Measurements from ENCODE around the gene CCL22. TPM values are rescaled to one million over a fixed set of nuclear protein-coding genes. Genes with fewer than 3 reads are reported as not detected.

Gene CCL22
- total RNA-seq, 1 experiment from 2014 or later, result not detected

DNA sequence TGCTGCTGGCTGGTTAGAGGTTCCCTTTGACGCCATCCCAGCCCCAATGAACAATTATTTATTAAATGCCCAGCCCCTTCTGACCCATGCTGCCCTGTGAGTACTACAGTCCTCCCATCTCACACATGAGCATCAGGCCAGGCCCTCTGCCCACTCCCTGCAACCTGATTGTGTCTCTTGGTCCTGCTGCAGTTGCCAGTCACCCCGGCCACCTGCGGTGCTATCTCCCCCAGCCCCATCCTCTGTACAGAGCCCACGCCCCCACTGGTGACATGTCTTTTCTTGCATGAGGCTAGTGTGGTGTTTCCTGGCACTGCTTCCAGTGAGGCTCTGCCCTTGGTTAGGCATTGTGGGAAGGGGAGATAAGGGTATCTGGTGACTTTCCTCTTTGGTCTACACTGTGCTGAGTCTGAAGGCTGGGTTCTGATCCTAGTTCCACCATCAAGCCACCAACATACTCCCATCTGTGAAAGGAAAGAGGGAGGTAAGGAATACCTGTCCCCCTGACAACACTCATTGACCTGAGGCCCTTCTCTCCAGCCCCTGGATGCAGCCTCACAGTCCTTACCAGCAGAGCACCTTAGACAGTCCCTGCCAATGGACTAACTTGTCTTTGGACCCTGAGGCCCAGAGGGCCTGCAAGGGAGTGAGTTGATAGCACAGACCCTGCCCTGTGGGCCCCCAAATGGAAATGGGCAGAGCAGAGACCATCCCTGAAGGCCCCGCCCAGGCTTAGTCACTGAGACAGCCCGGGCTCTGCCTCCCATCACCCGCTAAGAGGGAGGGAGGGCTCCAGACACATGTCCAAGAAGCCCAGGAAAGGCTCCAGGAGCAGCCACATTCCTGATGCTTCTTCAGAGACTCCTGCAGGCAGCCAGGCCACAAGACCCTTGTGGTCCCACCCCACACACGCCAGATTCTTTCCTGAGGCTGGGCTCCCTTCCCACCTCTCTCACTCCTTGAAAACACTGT lies 25.0 kb downstream of the CCL22 start:
- Histone ChIP-seq H3K9me3 (ENCODE audit: control insufficient read depth, low read depth, low read length) (no peaks in the 10 kb centered on the region), H2BK20ac (ENCODE audit: low read depth, low read length, poor library complexity, severe bottlenecking) (no peak overlapping the region), H4K91ac (ENCODE audit: insufficient read length, low read depth, low read length) (no peak overlapping the region), H3K23me2 (ENCODE audit: insufficient read length, low read depth, low read length, poor library complexity, severe bottlenecking) (no peaks in the 10 kb centered on the region), H3K23ac (ENCODE audit: insufficient read length, low read depth, low read length) (no peak overlapping the region), H3K9ac (ENCODE audit: extremely low read depth, insufficient read length, low read length) (no peak overlapping the region), H4K5ac (ENCODE audit: insufficient read length, low read depth, low read length) (no peak overlapping the region), H3K27me3 (ENCODE audit: insufficient read depth, low read length) (no peaks in the 10 kb centered on the region), H2BK5ac (ENCODE audit: insufficient read length, low read length) (no peak overlapping the region), H3K79me1 (ENCODE audit: insufficient read depth, low read depth, low read length, poor library complexity, severe bottlenecking) (no peaks in the 10 kb centered on the region), H2BK12ac (ENCODE audit: insufficient read length, low read depth, low read length) (no peak overlapping the region), H4K20me1 (ENCODE audit: control insufficient read depth, insufficient read depth, insufficient read length) (no peaks in the 10 kb centered on the region), H3K27ac (ENCODE audit: insufficient read length, low read depth, low read length) (no peak overlapping the region), H3K79me2 (ENCODE audit: insufficient read depth, low read length) (no peaks in the 10 kb centered on the region), H2AFZ (ENCODE audit: low read length) (no peak overlapping the region), H2BK120ac (ENCODE audit: low read depth, low read length, poor library complexity, severe bottlenecking) (no peak overlapping the region), H2AK5ac (ENCODE audit: insufficient read length, low read length) (no peak overlapping the region), H2BK15ac (ENCODE audit: low read depth, low read length) (no peak overlapping the region), H4K8ac (replicated peaks; ENCODE audit: insufficient read length, low read depth, low read length) (no peak overlapping the region), H3K56ac (ENCODE audit: insufficient read length, low read depth, low read length) (no peak overlapping the region), H3T11ph (ENCODE audit: low read length) (no peak overlapping the region), H3K18ac (ENCODE audit: insufficient read length, low read depth, low read length) (no peak overlapping the region), H3K14ac (ENCODE audit: insufficient read depth, low read length) (no peak overlapping the region), H3K4ac (ENCODE audit: low read depth, low read length) (no peak overlapping the region), H3K4me1 (ENCODE audit: insufficient read depth, low read length) (0 out of 2 replicates have a peak, but pooled peaks cover 2% of the 10 kb centered on the region), H3K4me2 (ENCODE audit: insufficient read depth, insufficient read length, low read length) (no peak overlapping the region)
- H3K36me3 Mint-ChIP-seq (ENCODE audit: insufficient read depth in 1 of 3, low read depth in 3 of 3), result no peaks in the 10 kb centered on the region
- H3K4me1 Mint-ChIP-seq, result peaks cover 5 to 18% of the 10 kb centered on the region in 2 experiments
- H3K27ac Mint-ChIP-seq, result peak overlapping the region in 1 of 3 experiments; percentile 18; a peak in 2 of 7 replicates
- TF ChIP-seq, protein P1, sequence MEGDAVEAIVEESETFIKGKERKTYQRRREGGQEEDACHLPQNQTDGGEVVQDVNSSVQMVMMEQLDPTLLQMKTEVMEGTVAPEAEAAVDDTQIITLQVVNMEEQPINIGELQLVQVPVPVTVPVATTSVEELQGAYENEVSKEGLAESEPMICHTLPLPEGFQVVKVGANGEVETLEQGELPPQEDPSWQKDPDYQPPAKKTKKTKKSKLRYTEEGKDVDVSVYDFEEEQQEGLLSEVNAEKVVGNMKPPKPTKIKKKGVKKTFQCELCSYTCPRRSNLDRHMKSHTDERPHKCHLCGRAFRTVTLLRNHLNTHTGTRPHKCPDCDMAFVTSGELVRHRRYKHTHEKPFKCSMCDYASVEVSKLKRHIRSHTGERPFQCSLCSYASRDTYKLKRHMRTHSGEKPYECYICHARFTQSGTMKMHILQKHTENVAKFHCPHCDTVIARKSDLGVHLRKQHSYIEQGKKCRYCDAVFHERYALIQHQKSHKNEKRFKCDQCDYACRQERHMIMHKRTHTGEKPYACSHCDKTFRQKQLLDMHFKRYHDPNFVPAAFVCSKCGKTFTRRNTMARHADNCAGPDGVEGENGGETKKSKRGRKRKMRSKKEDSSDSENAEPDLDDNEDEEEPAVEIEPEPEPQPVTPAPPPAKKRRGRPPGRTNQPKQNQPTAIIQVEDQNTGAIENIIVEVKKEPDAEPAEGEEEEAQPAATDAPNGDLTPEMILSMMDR (conservative IDR thresholded peaks at IDR 0.05), result no peak
- peaks cover 0 to under 1% of the 10 kb centered on the region in 2 experiments; a peak in 1 of 5 replicates for H3K9me3 Mint-ChIP-seq
- no peak for DNase-seq
- H3K27me3 Mint-ChIP-seq (ENCODE audit: low read depth), result peaks cover 3% of the 10 kb centered on the region
- H3K4me3 Mint-ChIP-seq, result no peak overlapping the region
- no CpG with 5 or more reads among the region's 8 CpGs for WGBS (ENCODE audit: extremely low coverage, insufficient read length, low lambda C conversion rate)

All from H9 (cell line).